Ovary (tissue), 10 donors: ENCODE measurements around the gene GNAT3. TPM values are rescaled to one million over a fixed set of nuclear protein-coding genes. Genes with fewer than 3 reads are reported as not detected.

Experiments used
- DNase-seq, 5 donors: peaks; one replicate each; pipeline ENCODE4 v3.0.0-alpha.2; 2019 to 2020
- H3K27ac ChIP-seq, 2 donors: fragments of 200-600 bp; one replicate each; pipeline versions ENCODE4 v1.5.1 to v1.8.0; 2019 to 2022
- H3K27me3 ChIP-seq: fragments of 200-600 bp; one replicate; pipeline ENCODE4 v1.8.0; 2022
- H3K36me3 ChIP-seq: fragments of 200-600 bp; sonication (generic); one replicate; pipeline ENCODE4 v1.5.1; 2019
- H3K4me1 ChIP-seq: one replicate; pipeline ENCODE4 v1.8.1; 2013; ENCODE audit warnings: mild to moderate bottlenecking, moderate library complexity; ENCODE audit not compliant: insufficient read depth
- H3K4me3 ChIP-seq: fragments of 200-600 bp; sonication (generic); one replicate; pipeline ENCODE4 v1.5.1; 2017
- H3K9me3 ChIP-seq, 2 donors: fragments of 200-600 bp in 1 of 2; sonication (generic) in 1 of 2; one replicate each; pipeline versions ENCODE4 v1.5.1 to v1.8.1; 2013 to 2019; ENCODE audit warnings: mild to moderate bottlenecking in 1 of 2, moderate library complexity in 1 of 2
- CTCF ChIP-seq, 3 donors: fragments of 450-650 bp in 2 of 3; fragments of 200-600 bp in 1 of 3; IDR thresholded peaks; one replicate each; pipeline versions ENCODE4 v1.5.1 to v1.8.0; 2016 to 2022; ENCODE audit warnings: antibody characterized with exemption in 3 of 3, mild to moderate bottlenecking in 1 of 3
- EP300 ChIP-seq: sonication (generic); formaldehyde crosslinking; IDR thresholded peaks from one replicate; pipeline ENCODE4 v1.6.1; 2017; ENCODE audit warnings: antibody characterized with exemption
- POLR2A ChIP-seq: fragments of 450-650 bp; IDR thresholded peaks from one replicate; pipeline ENCODE4 v1.6.1; 2017; ENCODE audit warnings: antibody characterized with exemption, mild to moderate bottlenecking, moderate library complexity
- whole genome bisulfite sequencing, 3 donors: extraction: QIAGEN DNeasy Blood & Tissue Kit in 1 of 3; methylation state at CpG; one replicate each; pipeline versions ENCODE4 v1.1.5 to v1.1.7; 2013 to 2017; 5-methylcytosine and 5-hydroxymethylcytosine counted together
- intact Hi-C, 4 donors: fragments of 100-400 bp; cut with DNase I; formaldehyde crosslinking; loops; one replicate each; pipeline versions ENCODE4 v1.11.0 to v1.15.1; 2022 to 2023
- long read RNA-seq, 3 donors: library from polyadenylated mRNA in 2 of 3; unstranded in 2 of 3; transcript quantifications; one replicate each; pipeline ENCODE4 v2.0.0 and lab custom pipeline, GENCODE V29; 2021 to 2026
- polyA plus RNA-seq, 2 donors: library from polyadenylated mRNA; stranded (reverse); fragments of 200-250 nt in 1 of 2; fragments of 350-450 nt in 1 of 2; fragmentation: Illumina TruSeq in 1 of 2; extraction: RNeasy Lipid Tissue Mini Kit (QIAGEN cat#74804) in 1 of 2; gene quantifications; one replicate each; pipeline ENCODE4 v1.2.3, GENCODE V29; 2013 to 2014
- total RNA-seq, 7 donors: library from RNA; depleted of rRNA in 2 of 7; stranded (reverse); fragments of >200 nt in 2 of 7; fragmentation: NEBNext Ultra II Directional in 3 of 7; extraction: Animal tissue kit (Norgen Biotek cat#: 25700) in 3 of 7; gene quantifications; one replicate each; pipeline versions ENCODE4 v1.1.0 to v1.2.4, GENCODE V29; 2016 to 2023
- donor health status: DM: no; HTN: no; CAD: no; lungs with moderate emphysema.
- donor health status: DM: no; HTN: no; CAD: no.
- donor health status: Bipolar disorder and iron deficiency.
- donor health status: DM: yes; HTN: yes; CAD: no.
- donor health status: DM: no; HTN: no; CAD: no.
- donor health status: DM: yes; HTN: yes; CAD: no.

The GNAT3 gene
- total RNA-seq: not detected
- not detected for polyA plus RNA-seq
- long read RNA-seq, donor 1: 0 reads
- long read RNA-seq, donor 2: 0 reads
- long read RNA-seq, donor 3: 0 reads

- WGBS, 3 donors: 93 to 97% (median 96%) methylated on average over 3 of the region's 3 CpGs
- no peak for DNase-seq
- no peak within 1 kb of the TSS for H3K4me3 ChIP-seq
- no peaks in the 10 kb centered on the region for H3K27me3 ChIP-seq
- TF ChIP-seq CTCF (IDR thresholded peaks at IDR 0.05): no peak
- no peak for TF ChIP-seq EP300
- TF ChIP-seq POLR2A: no peak
- peaks cover 1% of the 10 kb centered on the region for H3K4me1 ChIP-seq
- no peak within 1 kb of the TSS for H3K27ac ChIP-seq
- intact Hi-C loops: loop anchor here in 1 of 4 donors (10.0 kb wide), 1 partner anchor 57 kb away; no protein-coding TSS in a partner anchor
- no peaks in the 10 kb centered on the region for H3K36me3 ChIP-seq
- no peaks in the 10 kb centered on the region for H3K9me3 ChIP-seq
Measured at GRCh38 chr7:80511964-80512363, at the start of gene GNAT3. TSS of gene GNAT3 (minus strand) at chr7:80512064. CDS start at chr7:80511926, 138 bp downstream.

GRCh38 chr7:80558116-80558515 is 46.3 kb upstream of the GNAT3 start:
- H3K27me3 ChIP-seq: no peaks in the 10 kb centered on the region
- no peak for DNase-seq
- WGBS, 3 donors: 76 to 92% (median 80%) methylated on average over 3 of the region's 3 CpGs

GRCh38 chr7:80552031-80552694 is 40.3 kb upstream of the GNAT3 start:
- no peak overlapping the region for H3K27ac ChIP-seq
- intact Hi-C loops: no loop called here
- H3K27me3 ChIP-seq: no peaks in the 10 kb centered on the region
- no peaks in the 10 kb centered on the region for H3K36me3 ChIP-seq
- no peak for TF ChIP-seq POLR2A
- no peak for TF ChIP-seq EP300
- no peak for TF ChIP-seq CTCF (IDR thresholded peaks at IDR 0.05)
- no peaks in the 10 kb centered on the region for H3K4me1 ChIP-seq
- no peak for DNase-seq
- no peaks in the 10 kb centered on the region for H3K9me3 ChIP-seq
- H3K4me3 ChIP-seq: no peak overlapping the region
- WGBS, 3 donors: 44 to 49% (median 47%) methylated on average over 1 of the region's 1 CpG

More at GRCh38 chr7:80558116-80558515, 46.3 kb upstream of the GNAT3 start:
- Histone ChIP-seq H3K4me3 (no peak overlapping the region), H3K4me1 (no peaks in the 10 kb centered on the region), H3K36me3 (no peaks in the 10 kb centered on the region), H3K27ac (no peak overlapping the region), H3K9me3 (no peaks in the 10 kb centered on the region)
- intact Hi-C loops: no loop called here
- TF ChIP-seq EP300 (no peak), POLR2A (no peak), CTCF (IDR thresholded peaks at IDR 0.05) (no peak)

GRCh38 chr7:80550005-80550404 is 38.1 kb upstream of the GNAT3 start:
- no peak overlapping the region for H3K4me3 ChIP-seq
- DNase-seq: no peak
- no peaks in the 10 kb centered on the region for H3K27me3 ChIP-seq
- no peak overlapping the region for H3K27ac ChIP-seq
- H3K36me3 ChIP-seq: no peaks in the 10 kb centered on the region
- intact Hi-C loops: no loop called here
- no peaks in the 10 kb centered on the region for H3K9me3 ChIP-seq
- 93 to 96% (median 96%) methylated on average over 2 of the region's 2 CpGs for WGBS, 3 donors
- no peak for TF ChIP-seq CTCF (IDR thresholded peaks at IDR 0.05)
- no peak for TF ChIP-seq POLR2A
- no peak for TF ChIP-seq EP300
- H3K4me1 ChIP-seq: no peaks in the 10 kb centered on the region
